Measurements from ENCODE around the gene TENM4. TPM values are rescaled to one million over a fixed set of nuclear protein-coding genes. Genes with fewer than 3 reads are reported as not detected.
A peak's percentile ranks its signal among the peaks of the same experiment; 100 is the strongest.

Gene TENM4
- total RNA-seq, 2 donors from 2014 or later, result 68.2 to 130 TPM

DNA sequence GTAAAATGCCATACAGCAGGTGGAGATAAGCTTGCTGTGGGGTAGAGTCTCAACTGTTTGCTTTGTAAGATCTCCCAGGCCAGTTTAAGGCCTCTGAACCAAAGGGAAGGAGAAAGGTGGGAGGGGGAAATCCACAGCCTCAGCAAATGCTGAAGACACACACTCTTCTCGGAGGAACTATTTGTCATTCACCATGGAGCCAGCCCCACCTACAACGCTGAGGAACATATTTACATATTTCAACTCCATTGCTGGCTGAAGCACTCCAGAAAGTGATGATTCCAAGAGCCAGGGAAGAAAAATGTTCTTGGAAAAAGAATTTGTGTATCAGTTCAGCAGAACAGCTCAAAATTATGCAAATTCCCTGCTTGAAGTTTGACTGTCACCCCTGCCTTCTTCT, 6.5 kb downstream of the TENM4 start:
- H3K36me3 ChIP-seq (ENCODE audit: control insufficient read depth, insufficient read depth, low read length), result no peaks in the 10 kb centered on the region
- no peak overlapping the region for H3K27ac ChIP-seq (ENCODE audit: low read depth, low read length)
- H3K36me3 Mint-ChIP-seq (ENCODE audit: low read depth), result no peaks in the 10 kb centered on the region
- peaks cover 73% of the 10 kb centered on the region for H3K4me1 Mint-ChIP-seq
- H3K4me1 ChIP-seq (ENCODE audit: control insufficient read depth, insufficient read depth, low read length), result peaks cover 32% of the 10 kb centered on the region
- no peak for DNase-seq
- H3K9ac ChIP-seq (ENCODE audit: extremely low read depth, low read length, poor library complexity, severe bottlenecking), result no peak overlapping the region
- no peak overlapping the region for H3K4me3 Mint-ChIP-seq
- no peaks in the 10 kb centered on the region for H3K27me3 ChIP-seq (ENCODE audit: control insufficient read depth, insufficient read depth, low read length, poor library complexity, severe bottlenecking)
- peak overlapping the region; percentile 28 for H3K27ac Mint-ChIP-seq
- no peaks in the 10 kb centered on the region for H3K9me3 ChIP-seq (ENCODE audit: control insufficient read depth, low read length)
- no peaks in the 10 kb centered on the region for H3K9me3 Mint-ChIP-seq
- TF ChIP-seq, protein P1, sequence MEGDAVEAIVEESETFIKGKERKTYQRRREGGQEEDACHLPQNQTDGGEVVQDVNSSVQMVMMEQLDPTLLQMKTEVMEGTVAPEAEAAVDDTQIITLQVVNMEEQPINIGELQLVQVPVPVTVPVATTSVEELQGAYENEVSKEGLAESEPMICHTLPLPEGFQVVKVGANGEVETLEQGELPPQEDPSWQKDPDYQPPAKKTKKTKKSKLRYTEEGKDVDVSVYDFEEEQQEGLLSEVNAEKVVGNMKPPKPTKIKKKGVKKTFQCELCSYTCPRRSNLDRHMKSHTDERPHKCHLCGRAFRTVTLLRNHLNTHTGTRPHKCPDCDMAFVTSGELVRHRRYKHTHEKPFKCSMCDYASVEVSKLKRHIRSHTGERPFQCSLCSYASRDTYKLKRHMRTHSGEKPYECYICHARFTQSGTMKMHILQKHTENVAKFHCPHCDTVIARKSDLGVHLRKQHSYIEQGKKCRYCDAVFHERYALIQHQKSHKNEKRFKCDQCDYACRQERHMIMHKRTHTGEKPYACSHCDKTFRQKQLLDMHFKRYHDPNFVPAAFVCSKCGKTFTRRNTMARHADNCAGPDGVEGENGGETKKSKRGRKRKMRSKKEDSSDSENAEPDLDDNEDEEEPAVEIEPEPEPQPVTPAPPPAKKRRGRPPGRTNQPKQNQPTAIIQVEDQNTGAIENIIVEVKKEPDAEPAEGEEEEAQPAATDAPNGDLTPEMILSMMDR (conservative IDR thresholded peaks at IDR 0.05), result no peak
- 69% methylated on average over 2 of the region's 2 CpGs; no CpG with 5 or more reads in 1 of the 2 experiments for WGBS, 2 experiments (ENCODE audit: insufficient coverage in 1 of 2, insufficient read length in 1 of 2)
- H3K27me3 Mint-ChIP-seq (ENCODE audit: insufficient read depth), result no peaks in the 10 kb centered on the region
- no peak overlapping the region for H3K4me3 ChIP-seq (ENCODE audit: low read length)

DNA sequence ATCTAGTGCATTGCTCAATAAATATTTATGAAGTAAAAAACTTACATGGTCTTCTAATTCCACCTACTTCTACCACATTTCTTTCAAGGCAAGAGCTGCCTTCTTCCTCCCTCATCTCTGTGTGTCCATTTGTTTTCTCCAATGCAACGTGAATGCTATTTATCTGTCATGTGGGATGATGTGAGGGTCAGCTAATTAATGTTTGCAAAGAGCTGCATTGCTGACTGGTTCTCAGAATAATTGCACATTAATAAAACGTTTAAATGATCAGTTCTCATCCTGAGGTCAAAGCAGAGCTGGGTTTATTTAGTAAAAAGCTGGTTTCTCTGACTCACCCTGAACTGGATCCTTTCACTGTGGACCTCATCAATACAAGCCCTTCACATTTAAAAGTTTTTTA, 8.7 kb downstream of the TENM4 start:
- H3K9me3 Mint-ChIP-seq, result no peaks in the 10 kb centered on the region
- no peaks in the 10 kb centered on the region for H3K27me3 Mint-ChIP-seq (ENCODE audit: insufficient read depth)
- no peaks in the 10 kb centered on the region for H3K36me3 ChIP-seq (ENCODE audit: control insufficient read depth, insufficient read depth, low read length)
- H3K27ac Mint-ChIP-seq, result no peak overlapping the region
- H3K36me3 Mint-ChIP-seq (ENCODE audit: low read depth), result no peaks in the 10 kb centered on the region
- H3K4me3 Mint-ChIP-seq, result no peak overlapping the region
- H3K4me1 ChIP-seq (ENCODE audit: control insufficient read depth, insufficient read depth, low read length), result peaks cover 36% of the 10 kb centered on the region
- no peak overlapping the region for H3K4me3 ChIP-seq (ENCODE audit: low read length)
- H3K9ac ChIP-seq (ENCODE audit: extremely low read depth, low read length, poor library complexity, severe bottlenecking), result no peak overlapping the region
- TF ChIP-seq, protein P1 (conservative IDR thresholded peaks at IDR 0.05), result no peak
- H3K27me3 ChIP-seq (ENCODE audit: control insufficient read depth, insufficient read depth, low read length, poor library complexity, severe bottlenecking), result no peaks in the 10 kb centered on the region
- peaks cover 87% of the 10 kb centered on the region for H3K4me1 Mint-ChIP-seq
- no peaks in the 10 kb centered on the region for H3K9me3 ChIP-seq (ENCODE audit: control insufficient read depth, low read length)
- WGBS, 2 experiments (ENCODE audit: insufficient coverage in 1 of 2, insufficient read length in 1 of 2), result 25 to 54% methylated on average over 1 to 2 of the region's 2 CpGs
- H3K27ac ChIP-seq (ENCODE audit: low read depth, low read length), result no peak overlapping the region
- DNase-seq, result no peak

GRCh38 chr11:79431535-79431934, 9.3 kb downstream of the TENM4 start:
- peaks cover 5% of the 10 kb centered on the region for H3K36me3 ChIP-seq (ENCODE audit: control insufficient read depth, insufficient read depth, low read length)
- Mint-ChIP-seq H3K36me3 (ENCODE audit: low read depth) (peaks cover 2% of the 10 kb centered on the region), H3K4me3 (no peak overlapping the region), H3K4me1 (peaks cover 81% of the 10 kb centered on the region), H3K27me3 (ENCODE audit: insufficient read depth) (no peaks in the 10 kb centered on the region), H3K27ac (no peak overlapping the region), H3K9me3 (no peaks in the 10 kb centered on the region)
- peaks cover 36% of the 10 kb centered on the region for H3K4me1 ChIP-seq (ENCODE audit: control insufficient read depth, insufficient read depth, low read length)
- no peak overlapping the region for H3K9ac ChIP-seq (ENCODE audit: extremely low read depth, low read length, poor library complexity, severe bottlenecking)
- no peaks in the 10 kb centered on the region for H3K9me3 ChIP-seq (ENCODE audit: control insufficient read depth, low read length)
- H3K27me3 ChIP-seq (ENCODE audit: control insufficient read depth, insufficient read depth, low read length, poor library complexity, severe bottlenecking), result no peaks in the 10 kb centered on the region
- TF ChIP-seq, protein P1 (conservative IDR thresholded peaks at IDR 0.05), result no peak
- H3K4me3 ChIP-seq (ENCODE audit: low read length), result no peak overlapping the region
- no peak overlapping the region for H3K27ac ChIP-seq (ENCODE audit: low read depth, low read length)
- WGBS, 2 experiments (ENCODE audit: insufficient coverage in 1 of 2, insufficient read length in 1 of 2), result 94 to 100% methylated on average over 1 of the region's 1 CpG
- no peak for DNase-seq

Data from endodermal cell (in vitro differentiated cells).